ENCODE measurements around the gene IFNL4.

The IFNL4 gene

GRCh38 chr19:39206122-39206521 is 42.5 kb downstream of the IFNL4 start:
- TF ChIP-seq, protein P1, sequence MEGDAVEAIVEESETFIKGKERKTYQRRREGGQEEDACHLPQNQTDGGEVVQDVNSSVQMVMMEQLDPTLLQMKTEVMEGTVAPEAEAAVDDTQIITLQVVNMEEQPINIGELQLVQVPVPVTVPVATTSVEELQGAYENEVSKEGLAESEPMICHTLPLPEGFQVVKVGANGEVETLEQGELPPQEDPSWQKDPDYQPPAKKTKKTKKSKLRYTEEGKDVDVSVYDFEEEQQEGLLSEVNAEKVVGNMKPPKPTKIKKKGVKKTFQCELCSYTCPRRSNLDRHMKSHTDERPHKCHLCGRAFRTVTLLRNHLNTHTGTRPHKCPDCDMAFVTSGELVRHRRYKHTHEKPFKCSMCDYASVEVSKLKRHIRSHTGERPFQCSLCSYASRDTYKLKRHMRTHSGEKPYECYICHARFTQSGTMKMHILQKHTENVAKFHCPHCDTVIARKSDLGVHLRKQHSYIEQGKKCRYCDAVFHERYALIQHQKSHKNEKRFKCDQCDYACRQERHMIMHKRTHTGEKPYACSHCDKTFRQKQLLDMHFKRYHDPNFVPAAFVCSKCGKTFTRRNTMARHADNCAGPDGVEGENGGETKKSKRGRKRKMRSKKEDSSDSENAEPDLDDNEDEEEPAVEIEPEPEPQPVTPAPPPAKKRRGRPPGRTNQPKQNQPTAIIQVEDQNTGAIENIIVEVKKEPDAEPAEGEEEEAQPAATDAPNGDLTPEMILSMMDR (IDR thresholded peaks at IDR 0.05; ENCODE audit: low read length, missing control alignments), result no peak
- DNase-seq (ENCODE audit: low read depth), result no peak
- no peak overlapping the region for H3K4me3 ChIP-seq (replicated peaks; ENCODE audit: low read depth, low read length)

DNA sequence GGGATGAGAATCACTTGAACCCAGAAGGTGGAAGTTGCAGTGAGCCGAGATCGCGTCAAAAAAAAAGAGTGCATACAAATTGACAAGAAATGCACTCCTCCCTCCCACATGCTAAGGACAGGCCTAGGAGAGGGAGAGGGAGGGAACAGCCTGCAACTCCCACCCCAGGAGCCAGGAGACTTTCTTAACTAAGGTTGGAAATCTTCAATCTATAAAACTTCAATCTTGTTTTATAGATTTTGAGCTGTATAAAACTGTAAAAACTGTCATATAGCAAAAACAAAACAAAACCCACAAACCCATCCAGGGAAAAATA is 43.2 kb downstream of the IFNL4 start:
- no peak for DNase-seq (ENCODE audit: low read depth)
- TF ChIP-seq, protein P1 (IDR thresholded peaks at IDR 0.05; ENCODE audit: low read length, missing control alignments), result no peak

DNA sequence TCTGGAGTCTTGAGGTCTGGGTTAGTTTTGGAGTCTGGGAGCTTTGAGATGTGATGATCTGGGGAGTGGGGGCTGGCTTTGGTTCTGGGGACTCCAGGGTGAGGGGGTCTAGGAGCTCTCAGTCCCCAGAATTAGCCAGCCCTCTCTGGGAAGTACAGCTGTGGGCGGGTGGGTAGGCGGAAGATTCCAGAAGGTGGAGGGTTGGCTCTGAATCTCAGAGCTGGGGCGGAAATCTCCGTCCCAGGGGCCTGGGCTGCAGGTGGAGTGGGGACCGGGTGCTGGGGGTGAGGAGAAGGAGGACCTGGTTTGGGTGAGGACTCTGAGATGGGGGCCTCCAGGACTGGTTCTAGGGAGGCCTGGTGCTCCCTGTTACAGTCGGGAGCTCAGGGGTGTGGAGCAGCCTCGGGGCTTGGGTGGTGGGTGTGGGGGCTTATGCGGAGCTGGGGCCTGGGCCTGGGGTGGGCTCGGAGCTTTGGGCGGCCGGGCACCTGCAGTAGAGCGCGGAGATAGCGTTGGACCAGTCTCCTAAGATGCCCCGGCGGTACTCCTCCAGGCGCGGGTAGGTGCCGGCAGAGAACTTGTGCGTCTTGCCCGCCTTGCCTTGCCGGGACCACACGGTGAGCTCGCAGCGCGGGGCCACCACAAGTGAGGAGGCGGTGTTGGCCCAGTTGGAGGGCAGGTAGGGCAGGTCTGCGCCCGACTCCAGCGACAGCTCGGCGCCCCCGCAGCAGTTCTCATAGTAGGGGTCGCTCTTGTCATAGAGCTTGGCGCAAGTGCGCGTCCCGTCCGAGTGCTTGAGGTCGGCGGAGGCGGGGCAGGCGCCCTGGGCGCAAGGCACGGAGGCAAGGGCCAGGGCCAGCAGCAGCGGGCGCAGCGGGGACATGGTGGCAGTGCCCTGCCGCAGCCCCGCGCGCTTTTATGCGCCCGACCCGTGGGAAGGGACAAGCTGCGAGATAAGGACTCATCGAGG is 45.0 kb downstream of the IFNL4 start, which contains the start of gene SYCN:
TSS of gene SYCN (minus strand) at position 892 of the 970 bp plus-strand sequence. CDS start at position 883, 9 bp downstream.
- DNase-seq (ENCODE audit: low read depth), result no peak
- TF ChIP-seq, protein P1 (IDR thresholded peaks at IDR 0.05; ENCODE audit: low read length, missing control alignments), result no peak
- H3K4me3 ChIP-seq (replicated peaks; ENCODE audit: low read depth, low read length), result no peak within 1 kb of the TSS

More for the DNA sequence above, 43.2 kb downstream of the IFNL4 start:
- H3K4me3 ChIP-seq (replicated peaks; ENCODE audit: low read depth, low read length), result no peak overlapping the region

DNA sequence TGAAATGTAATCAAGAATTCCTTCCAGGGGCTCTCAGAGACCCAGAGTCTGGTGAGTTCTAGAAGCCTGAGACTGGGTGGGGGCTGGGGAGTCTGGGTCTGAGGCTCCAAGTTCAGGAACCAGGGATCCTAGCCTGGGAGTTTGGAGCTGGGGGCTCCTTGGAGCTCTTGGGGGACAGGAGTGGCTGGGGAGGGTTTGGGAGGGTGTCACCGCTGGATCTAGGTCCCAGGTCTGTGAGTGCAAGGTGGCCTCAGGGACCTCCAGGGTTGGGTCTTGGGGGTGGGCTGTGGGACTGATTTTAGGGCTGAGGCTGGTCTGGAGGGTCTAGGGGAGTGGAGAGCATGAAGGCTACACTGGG is 45.7 kb downstream of the IFNL4 start:
- no peak overlapping the region for H3K4me3 ChIP-seq (replicated peaks; ENCODE audit: low read depth, low read length)
- no peak for DNase-seq (ENCODE audit: low read depth)

GRCh38 chr19:39200803-39201115 is 47.9 kb downstream of the IFNL4 start:
- TF ChIP-seq, protein P1 (IDR thresholded peaks at IDR 0.05; ENCODE audit: low read length, missing control alignments), result no peak
- no peak for DNase-seq (ENCODE audit: low read depth)
- no peak overlapping the region for H3K4me3 ChIP-seq (replicated peaks; ENCODE audit: low read depth, low read length)

More for the DNA sequence above, 45.7 kb downstream of the IFNL4 start:
- TF ChIP-seq, protein P1 (IDR thresholded peaks at IDR 0.05; ENCODE audit: low read length, missing control alignments), result no peak

GRCh38 chr19:39200066-39200802 is 48.4 kb downstream of the IFNL4 start:
- H3K4me3 ChIP-seq (replicated peaks; ENCODE audit: low read depth, low read length), result no peak overlapping the region
- DNase-seq (ENCODE audit: low read depth), result no peak
- TF ChIP-seq, protein P1 (IDR thresholded peaks at IDR 0.05; ENCODE audit: low read length, missing control alignments), result no peak

Measured in fibroblast of pulmonary artery (primary cell).